Measurements from ENCODE around the gene PGF. TPM values are rescaled to one million over a fixed set of nuclear protein-coding genes. Genes with fewer than 3 reads are reported as not detected.

Gene PGF
- total and polyA plus RNA-seq, 2 of the 13 experiments (the other 11 are each of a cell fraction or from before 2014, with no cell fraction given), result 10.7 to 27.5 TPM

DNA sequence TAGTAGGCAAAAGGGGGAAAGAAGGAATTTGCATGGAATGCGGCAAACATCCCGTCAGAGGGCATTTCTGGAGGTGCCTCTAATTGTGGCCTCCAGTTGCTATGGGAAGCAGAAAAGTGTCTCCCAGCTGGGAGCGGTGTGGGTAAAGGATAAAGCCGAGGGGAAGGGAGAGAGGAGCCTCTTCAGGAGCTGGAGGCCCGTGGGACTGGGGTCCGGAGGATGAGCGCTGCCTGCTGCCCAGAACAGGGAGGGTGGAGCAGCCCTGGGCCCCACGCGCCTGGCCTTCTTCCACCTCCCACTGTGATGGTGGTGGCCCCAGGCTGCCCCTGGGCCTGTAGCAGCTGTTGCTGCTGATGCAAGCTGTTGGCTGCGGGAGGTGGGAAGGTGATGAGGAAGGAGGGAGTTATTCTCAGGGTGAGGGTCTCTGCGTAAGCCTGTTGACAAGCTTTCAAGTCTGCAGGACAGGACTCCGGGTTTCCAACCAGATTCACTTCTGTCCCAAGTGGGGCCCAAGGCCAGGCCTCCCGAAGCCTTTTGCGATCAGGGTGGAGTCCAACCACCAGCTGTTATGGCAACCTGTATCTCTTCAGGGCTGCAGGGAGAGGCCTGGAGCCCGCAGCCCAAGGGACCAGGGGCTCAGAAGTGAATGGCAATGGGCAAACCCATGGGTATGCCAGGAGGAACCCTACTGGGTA, 19.1 kb upstream of the PGF start:
- WGBS (ENCODE audit: low lambda C conversion rate), result 16% methylated on average over 9 of the region's 15 CpGs
- H3K9ac ChIP-seq (ENCODE audit: insufficient read depth, low read depth, low read length), result no peak overlapping the region
- no peaks in the 10 kb centered on the region for H3K79me2 ChIP-seq (ENCODE audit: insufficient read depth, low read length)
- no peak overlapping the region for H3K27ac ChIP-seq (ENCODE audit: extremely low read length, insufficient read depth, low read length)
- ChIA-PET CTCF (ENCODE audit: low intra/inter-chr PET ratio, low total read pairs) (no interaction called here), POLR2A (interaction anchor here (1.2 to 2.0 kb wide), 4 partner anchors 19 to 95 kb away, joined by 3 to 5 read pairs (median 4); partner anchors contain the start of genes EIF2B2, PGF and ZC2HC1C)
- BruUV-seq (replicated peaks), result no TSS peak
- peak overlapping the region in 1 of 3 experiments; percentile 15; a peak in 1 of 6 replicates for H3K4me3 ChIP-seq (replicated peaks in 1 of 3; ENCODE audit: insufficient read depth in 1 of 3, low read depth in 2 of 3, low read length in 3 of 3)
- no peaks in the 10 kb centered on the region for H4K20me1 ChIP-seq (ENCODE audit: insufficient read depth, low read length)
- DNase-seq (ENCODE audit: low spot score), result no peak
- H2AFZ ChIP-seq (ENCODE audit: low read length), result no peak overlapping the region
- H3K27me3 ChIP-seq (ENCODE audit: control insufficient read depth in 1 of 2, insufficient read depth in 2 of 2, low read length in 2 of 2), result peaks cover 0 to 36% of the 10 kb centered on the region in 2 experiments; a peak in 3 of 5 replicates
- no peaks in the 10 kb centered on the region for H3K36me3 ChIP-seq (replicated peaks in 1 of 2; ENCODE audit: control insufficient read depth in 1 of 2, insufficient read depth in 2 of 2, low read length in 2 of 2)
- intact Hi-C loops (cut with micrococcal nuclease; ENCODE audit: unreplicated experiment) (no loop called here), in situ Hi-C loops (cut with HindIII; ENCODE audit: extremely low pct_ligation_motif_present, low pct_unique_long_range_greater_than_20kb) (no loop called here)
- H3K4me1 ChIP-seq (ENCODE audit: insufficient read depth, low read length), result peaks cover 43% of the 10 kb centered on the region
- no peaks in the 10 kb centered on the region for H3K9me3 ChIP-seq (ENCODE audit: low read length)
- FAIRE-seq, result no peak
- peak; percentile 33; the same call in 1 of the 2 replicates for TF ChIP-seq PPARG (CRISPR knock-in tag; conservative IDR thresholded peaks at IDR 0.05)
- no peak for TF ChIP-seq ZMYM4 (CRISPR knock-in tag; IDR thresholded peaks at IDR 0.05)
- TF ChIP-seq TEAD3 (CRISPR knock-in tag; optimal IDR thresholded peaks at IDR 0.05; ENCODE audit: borderline replicate concordance), result peak; percentile 86
- TF ChIP-seq ZNF280B (CRISPR knock-in tag; IDR thresholded peaks at IDR 0.05; ENCODE audit: borderline replicate concordance), result no peak
- no peak for TF ChIP-seq BCL3 (CRISPR knock-in tag; IDR thresholded peaks at IDR 0.05)
- TF ChIP-seq, protein P1, sequence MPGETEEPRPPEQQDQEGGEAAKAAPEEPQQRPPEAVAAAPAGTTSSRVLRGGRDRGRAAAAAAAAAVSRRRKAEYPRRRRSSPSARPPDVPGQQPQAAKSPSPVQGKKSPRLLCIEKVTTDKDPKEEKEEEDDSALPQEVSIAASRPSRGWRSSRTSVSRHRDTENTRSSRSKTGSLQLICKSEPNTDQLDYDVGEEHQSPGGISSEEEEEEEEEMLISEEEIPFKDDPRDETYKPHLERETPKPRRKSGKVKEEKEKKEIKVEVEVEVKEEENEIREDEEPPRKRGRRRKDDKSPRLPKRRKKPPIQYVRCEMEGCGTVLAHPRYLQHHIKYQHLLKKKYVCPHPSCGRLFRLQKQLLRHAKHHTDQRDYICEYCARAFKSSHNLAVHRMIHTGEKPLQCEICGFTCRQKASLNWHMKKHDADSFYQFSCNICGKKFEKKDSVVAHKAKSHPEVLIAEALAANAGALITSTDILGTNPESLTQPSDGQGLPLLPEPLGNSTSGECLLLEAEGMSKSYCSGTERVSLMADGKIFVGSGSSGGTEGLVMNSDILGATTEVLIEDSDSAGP (CRISPR knock-in tag; IDR thresholded peaks at IDR 0.05; ENCODE audit: borderline replicate concordance), result peak; percentile 20; the same call in 1 of the 2 replicates
- peak; percentile 18; the same call in 1 of the 2 replicates for TF ChIP-seq MAX (IDR thresholded peaks at IDR 0.05)
- TF ChIP-seq, protein P2, sequence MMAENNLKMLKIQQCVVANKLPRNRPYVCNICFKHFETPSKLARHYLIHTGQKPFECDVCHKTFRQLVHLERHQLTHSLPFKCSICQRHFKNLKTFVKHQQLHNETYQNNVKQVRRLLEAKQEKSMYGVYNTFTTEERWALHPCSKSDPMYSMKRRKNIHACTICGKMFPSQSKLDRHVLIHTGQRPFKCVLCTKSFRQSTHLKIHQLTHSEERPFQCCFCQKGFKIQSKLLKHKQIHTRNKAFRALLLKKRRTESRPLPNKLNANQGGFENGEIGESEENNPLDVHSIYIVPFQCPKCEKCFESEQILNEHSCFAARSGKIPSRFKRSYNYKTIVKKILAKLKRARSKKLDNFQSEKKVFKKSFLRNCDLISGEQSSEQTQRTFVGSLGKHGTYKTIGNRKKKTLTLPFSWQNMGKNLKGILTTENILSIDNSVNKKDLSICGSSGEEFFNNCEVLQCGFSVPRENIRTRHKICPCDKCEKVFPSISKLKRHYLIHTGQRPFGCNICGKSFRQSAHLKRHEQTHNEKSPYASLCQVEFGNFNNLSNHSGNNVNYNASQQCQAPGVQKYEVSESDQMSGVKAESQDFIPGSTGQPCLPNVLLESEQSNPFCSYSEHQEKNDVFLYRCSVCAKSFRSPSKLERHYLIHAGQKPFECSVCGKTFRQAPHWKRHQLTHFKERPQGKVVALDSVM (CRISPR knock-in tag; IDR thresholded peaks at IDR 0.05), result peak; percentile 86
- 0 out of 2 replicates have a peak, but pooled peaks have one; percentile 16 for TF ChIP-seq GFI1 (CRISPR knock-in tag; IDR thresholded peaks at IDR 0.05; ENCODE audit: borderline replicate concordance)
- ATAC-seq, result peak; percentile 43
- H3K4me2 ChIP-seq (ENCODE audit: low read depth, low read length), result peak overlapping the region; percentile 70
